HEK293 (cell line): ENCODE results near the gene TMEM238.

Source experiments
- CTCF ChIP-seq: fragments of 450-650 bp; formaldehyde crosslinking; IDR thresholded peaks from 2 replicates; pipeline ENCODE4 v1.5.1; 2016; ENCODE audit warnings: missing biosample characterization, missing genetic modification characterization
- GLI4 ChIP-seq: fragments of 450-650 bp; formaldehyde crosslinking; IDR thresholded peaks from 2 replicates; pipeline ENCODE4 v1.5.1; 2016; ENCODE audit warnings: missing biosample characterization, missing genetic modification characterization
- REST ChIP-seq: fragments of 450-650 bp; formaldehyde crosslinking; IDR thresholded peaks from 2 replicates; pipeline ENCODE4 v1.5.1; 2016; ENCODE audit warnings: missing biosample characterization, missing genetic modification characterization
- TCF7L2 ChIP-seq: IDR thresholded peaks from 2 replicates; pipeline ENCODE4 v1.6.1; 2011; ENCODE audit warnings: low read depth, mild to moderate bottlenecking, inconsistent platforms, low read length, moderate library complexity, borderline replicate concordance
- YY1 ChIP-seq: fragments of 450-650 bp; formaldehyde crosslinking; IDR thresholded peaks from 2 replicates; pipeline ENCODE4 v1.5.1; 2018; ENCODE audit warnings: missing biosample characterization, missing genetic modification characterization
- ZBTB7A ChIP-seq: fragments of 450-650 bp; formaldehyde crosslinking; IDR thresholded peaks from 2 replicates; pipeline ENCODE4 v1.5.1; 2016; ENCODE audit warnings: low read depth, missing biosample characterization, missing genetic modification characterization
- ZNF175 ChIP-seq: fragments of 450-650 bp; formaldehyde crosslinking; IDR thresholded peaks from 2 replicates; pipeline ENCODE4 v1.5.1; 2016; ENCODE audit warnings: missing biosample characterization, missing genetic modification characterization
- ZNF18 ChIP-seq: fragments of 450-650 bp; formaldehyde crosslinking; IDR thresholded peaks from 2 replicates; pipeline ENCODE4 v1.5.1; 2016; ENCODE audit warnings: missing biosample characterization, missing genetic modification characterization
- ZNF704 ChIP-seq: fragments of 450-650 bp; formaldehyde crosslinking; IDR thresholded peaks from 2 replicates; pipeline ENCODE4 v1.5.1; 2016; ENCODE audit warnings: missing biosample characterization, missing genetic modification characterization

GRCh38 chr19:55408533-55408872, 24.4 kb upstream of the TMEM238 start:
- no peak for TF ChIP-seq ZBTB7A (tag by site-specific recombination)
- no peak for TF ChIP-seq ZNF18 (tag by site-specific recombination)
- no peak for TF ChIP-seq CTCF
- no peak for TF ChIP-seq ZNF704 (tag by site-specific recombination)
- TF ChIP-seq YY1 (tag by site-specific recombination): no peak; the same call in 1 of the 2 replicates
- no peak for TF ChIP-seq REST (tag by site-specific recombination)
- TF ChIP-seq GLI4 (tag by site-specific recombination): no peak
- TF ChIP-seq ZNF175 (tag by site-specific recombination): no peak
- TF ChIP-seq TCF7L2: no peak
